WI38 (cell line): ENCODE results near the gene USH1C.

Experiments used
- H3K4me3 ChIP-seq: 2 replicates; pipeline ENCODE4 v1.5.1; 2011; ENCODE audit warnings: low read depth, mild to moderate bottlenecking, control low read depth, low read length
- TF ChIP-seq, protein P1 (sequence below): IDR thresholded peaks from 2 replicates; pipeline ENCODE4 v1.5.1; 2012; ENCODE audit warnings: low read depth, mild to moderate bottlenecking, control low read depth, low read length

Gene USH1C

DNA sequence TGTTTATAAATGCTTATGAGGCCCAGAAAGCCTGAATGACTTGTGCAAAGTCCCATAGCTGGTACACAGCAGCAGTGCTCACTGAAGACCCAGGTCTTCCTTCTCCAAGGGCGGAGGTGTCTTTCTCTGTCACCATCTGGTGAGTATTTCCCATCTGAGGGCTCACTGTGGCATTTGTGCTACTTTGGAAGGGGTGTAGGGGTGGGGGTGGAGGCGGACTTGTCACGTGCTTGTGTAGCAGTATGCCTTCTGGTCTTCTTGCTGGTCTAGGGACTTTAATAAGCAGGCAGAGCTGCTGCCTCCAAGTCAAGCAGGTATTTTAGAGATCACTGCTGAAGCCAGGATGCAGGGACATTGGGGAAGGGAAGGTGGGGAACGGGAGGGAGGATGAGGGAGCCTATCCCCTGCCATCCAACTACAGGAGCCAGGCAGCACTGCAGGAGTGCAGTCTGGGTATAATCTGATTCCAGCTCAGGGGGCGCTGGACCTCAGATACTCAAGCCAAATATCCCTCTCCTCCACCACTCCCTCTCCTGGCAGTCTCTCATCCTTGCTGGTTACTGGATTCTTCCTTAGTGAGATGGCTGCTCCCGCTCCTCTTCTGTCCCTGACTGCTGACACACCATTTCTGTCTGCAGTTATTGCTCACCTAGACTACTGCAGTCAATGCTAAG, 71.0 kb downstream of the USH1C start:
- H3K4me3 ChIP-seq, result no peak overlapping the region
- TF ChIP-seq, protein P1, sequence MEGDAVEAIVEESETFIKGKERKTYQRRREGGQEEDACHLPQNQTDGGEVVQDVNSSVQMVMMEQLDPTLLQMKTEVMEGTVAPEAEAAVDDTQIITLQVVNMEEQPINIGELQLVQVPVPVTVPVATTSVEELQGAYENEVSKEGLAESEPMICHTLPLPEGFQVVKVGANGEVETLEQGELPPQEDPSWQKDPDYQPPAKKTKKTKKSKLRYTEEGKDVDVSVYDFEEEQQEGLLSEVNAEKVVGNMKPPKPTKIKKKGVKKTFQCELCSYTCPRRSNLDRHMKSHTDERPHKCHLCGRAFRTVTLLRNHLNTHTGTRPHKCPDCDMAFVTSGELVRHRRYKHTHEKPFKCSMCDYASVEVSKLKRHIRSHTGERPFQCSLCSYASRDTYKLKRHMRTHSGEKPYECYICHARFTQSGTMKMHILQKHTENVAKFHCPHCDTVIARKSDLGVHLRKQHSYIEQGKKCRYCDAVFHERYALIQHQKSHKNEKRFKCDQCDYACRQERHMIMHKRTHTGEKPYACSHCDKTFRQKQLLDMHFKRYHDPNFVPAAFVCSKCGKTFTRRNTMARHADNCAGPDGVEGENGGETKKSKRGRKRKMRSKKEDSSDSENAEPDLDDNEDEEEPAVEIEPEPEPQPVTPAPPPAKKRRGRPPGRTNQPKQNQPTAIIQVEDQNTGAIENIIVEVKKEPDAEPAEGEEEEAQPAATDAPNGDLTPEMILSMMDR, result no peak

DNA sequence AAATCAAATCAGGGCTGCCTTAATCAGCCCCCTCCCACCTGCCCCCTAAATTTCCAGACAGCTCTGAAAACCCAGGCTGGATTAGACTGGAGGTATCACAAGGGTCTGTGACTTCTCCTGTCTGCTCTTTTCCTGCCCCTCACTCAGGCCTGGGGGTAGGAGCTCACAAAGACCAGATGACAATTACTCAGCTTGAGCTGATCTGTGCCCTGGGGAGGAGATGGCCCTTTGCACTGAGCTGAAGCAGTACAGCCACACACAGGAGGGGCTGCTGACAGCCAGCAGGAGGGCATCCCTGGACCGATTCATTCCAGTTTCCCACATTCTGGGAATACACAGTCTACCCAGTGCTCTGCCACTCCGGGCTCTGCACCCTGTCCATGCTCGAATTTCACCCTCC, 71.7 kb downstream of the USH1C start:
- H3K4me3 ChIP-seq, result no peak overlapping the region
- TF ChIP-seq, protein P1, result no peak

DNA sequence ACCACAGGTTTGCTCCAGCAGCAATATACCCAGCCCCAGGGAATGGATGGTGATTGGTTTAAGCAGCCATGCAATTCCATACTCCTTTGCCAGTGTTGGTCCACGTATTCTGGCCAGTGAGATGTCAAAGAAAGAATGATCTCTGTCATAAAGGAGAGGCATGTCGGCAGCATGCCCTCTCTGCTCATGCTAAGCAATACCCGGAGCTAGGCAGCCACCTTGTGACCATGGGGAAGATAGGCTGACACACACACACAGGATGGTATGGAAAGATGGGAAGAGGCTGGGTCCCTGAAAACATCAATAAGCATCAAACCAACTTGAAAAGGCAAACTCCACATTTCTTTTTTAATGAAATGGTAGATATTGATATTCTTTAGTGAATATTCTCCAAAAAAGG, 72.7 kb downstream of the USH1C start:
- TF ChIP-seq, protein P1, result no peak
- no peak overlapping the region for H3K4me3 ChIP-seq

DNA sequence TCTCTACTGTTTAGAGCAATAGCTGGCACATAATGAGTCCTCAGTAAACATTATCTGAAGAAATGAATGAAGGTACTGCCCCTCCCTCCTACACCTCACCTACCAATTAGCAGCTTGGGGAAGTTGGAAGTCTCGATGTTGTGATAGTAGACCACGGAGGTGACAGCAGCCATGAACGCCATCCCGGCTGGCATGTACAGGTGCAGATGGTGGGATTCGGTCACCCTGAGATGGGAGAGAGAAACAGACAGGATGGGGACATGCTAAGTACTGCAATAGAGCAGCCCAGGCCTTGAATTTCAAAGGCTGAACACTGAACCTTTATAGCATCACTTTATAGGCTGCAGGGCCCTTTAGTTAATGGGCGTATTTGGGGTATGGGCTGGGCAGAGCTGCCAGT, 74.2 kb downstream of the USH1C start:
- TF ChIP-seq, protein P1, result no peak

DNA sequence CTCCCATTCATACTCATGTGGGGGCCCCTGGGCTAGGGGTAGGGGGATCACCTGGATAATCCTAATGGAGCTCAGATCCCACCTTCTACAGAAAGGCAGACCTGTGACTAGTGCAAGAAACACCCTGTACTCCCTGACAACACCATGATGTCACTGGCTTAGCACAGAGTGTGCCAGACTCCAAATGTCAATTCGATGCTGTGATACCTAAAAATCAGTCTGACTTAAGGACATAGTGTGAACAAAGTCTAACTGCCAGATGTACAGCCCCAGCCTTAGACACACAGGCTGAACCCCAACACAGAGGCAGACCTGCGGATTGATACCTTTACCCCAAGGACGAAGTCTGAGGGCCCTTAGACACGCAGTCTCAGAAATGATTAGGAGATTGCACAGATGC, 76.1 kb downstream of the USH1C start:
- no peak overlapping the region for H3K4me3 ChIP-seq
- TF ChIP-seq, protein P1, result no peak

More for the DNA sequence above, 74.2 kb downstream of the USH1C start:
- H3K4me3 ChIP-seq, result no peak overlapping the region

DNA sequence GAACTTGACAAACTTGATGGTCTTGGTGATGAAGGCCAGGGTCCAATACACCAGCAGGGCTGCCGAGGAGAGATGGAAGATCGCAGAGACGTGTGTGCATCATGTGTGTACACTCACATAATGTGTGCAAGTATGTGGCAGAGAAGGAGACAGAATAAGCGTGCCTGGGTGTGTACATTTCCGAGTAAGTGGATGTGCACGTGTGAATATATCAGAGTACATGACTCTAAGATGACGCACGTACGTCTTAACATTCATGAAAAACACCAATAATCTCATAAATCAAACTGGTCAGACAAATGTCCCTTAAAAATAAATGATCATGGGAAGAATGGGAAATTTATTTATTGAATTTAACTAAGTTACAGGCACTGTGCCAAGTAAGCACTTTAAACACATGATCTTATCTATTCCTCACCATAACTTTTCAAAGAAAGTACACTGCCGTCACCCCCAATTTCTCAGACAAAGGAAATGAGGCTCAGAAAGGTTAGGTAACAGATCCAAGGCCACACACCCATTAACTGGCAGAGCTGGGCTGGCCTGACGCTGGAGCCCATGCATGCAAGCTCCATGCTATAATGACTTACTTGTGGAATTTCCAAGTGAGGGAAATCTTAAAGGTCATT, 80.6 kb downstream of the USH1C start:
- H3K4me3 ChIP-seq, result no peak overlapping the region
- TF ChIP-seq, protein P1, result no peak

DNA sequence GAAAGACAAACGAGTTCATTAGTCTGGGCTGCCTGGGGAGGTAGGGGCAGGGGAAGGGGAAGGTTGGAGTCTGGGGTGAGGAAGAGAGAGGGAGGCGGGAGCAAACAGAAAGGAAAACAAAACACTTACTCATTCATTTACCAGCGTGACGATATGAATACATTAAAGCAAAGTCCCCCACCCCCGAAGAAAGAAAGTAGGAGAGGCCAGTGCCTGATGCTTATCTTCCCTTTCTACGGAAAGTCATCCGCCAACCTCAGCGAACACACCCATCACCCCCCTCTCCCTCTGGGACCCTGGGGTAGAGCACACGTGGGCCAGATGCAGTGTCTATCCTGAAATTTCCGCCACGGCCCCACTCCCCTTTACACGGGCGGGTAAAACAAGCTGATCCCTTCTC, 81.3 kb downstream of the USH1C start:
- TF ChIP-seq, protein P1, result no peak

More for the DNA sequence above, 81.3 kb downstream of the USH1C start:
- no peak overlapping the region for H3K4me3 ChIP-seq
